HG03066 (cell line): Measurements from ENCODE around the gene KIAA0930.
"Not testable (repeated sequence)": the region's sequence is repeated elsewhere in the genome, so short reads cannot be mapped to it uniquely, and the experiment has no call there.

ENCODE experiments used
- ATAC-seq: cut with Tn5 transposase; IDR thresholded peaks from one replicate; pipeline ENCODE4 v1.9.1; 2021; ENCODE audit warnings: low read depth; ENCODE audit not compliant: unreplicated experiment

Gene KIAA0930

GRCh38 chr22:45263463-45264269 is 23.0 kb upstream of the KIAA0930 start:
- no peak for ATAC-seq

GRCh38 chr22:45262931-45263462 is 22.3 kb upstream of the KIAA0930 start:
- ATAC-seq = no peak

GRCh38 chr22:45262195-45262930 is 21.7 kb upstream of the KIAA0930 start:
- no peak for ATAC-seq

- no peak for ATAC-seq
Observed at GRCh38 chr22:45261407-45262088, 20.9 kb upstream of the KIAA0930 start.

GRCh38 chr22:45260395-45260759 is 19.7 kb upstream of the KIAA0930 start:
- not testable (repeated sequence) for ATAC-seq

- no peak for ATAC-seq
Observed at GRCh38 chr22:45259754-45260394, 19.2 kb upstream of the KIAA0930 start.

GRCh38 chr22:45257941-45258340 is 17.2 kb upstream of the KIAA0930 start:
- not testable (repeated sequence) for ATAC-seq

GRCh38 chr22:45254789-45255278 is 14.1 kb upstream of the KIAA0930 start:
- peak; percentile 59 for ATAC-seq

- peak; percentile 38 for ATAC-seq
Observed at GRCh38 chr22:45254388-45254787, 13.7 kb upstream of the KIAA0930 start.

GRCh38 chr22:45253039-45253641 is 12.4 kb upstream of the KIAA0930 start:
- no peak for ATAC-seq

GRCh38 chr22:45251825-45252224 is 11.1 kb upstream of the KIAA0930 start:
- ATAC-seq = no peak

GRCh38 chr22:45248832-45249561 is 8.3 kb upstream of the KIAA0930 start:
- no peak for ATAC-seq

GRCh38 chr22:45246060-45246985 is 5.6 kb upstream of the KIAA0930 start:
- ATAC-seq = no peak

GRCh38 chr22:45244916-45245315 is 4.2 kb upstream of the KIAA0930 start:
- ATAC-seq = no peak

GRCh38 chr22:45242778-45243191 is 2.1 kb upstream of the KIAA0930 start:
- no peak for ATAC-seq

GRCh38 chr22:45240104-45240809 is 437 bp downstream of the KIAA0930 start:
- no peak for ATAC-seq

GRCh38 chr22:45239681-45240051 is 1.0 kb downstream of the KIAA0930 start:
- ATAC-seq = no peak
